Left renal pelvis (tissue), 4 donors: Measurements from ENCODE around the gene RNF6. TPM values are rescaled to one million over a fixed set of nuclear protein-coding genes. Genes with fewer than 3 reads are reported as not detected.
"Not testable (repeated sequence)": the region's sequence is repeated elsewhere in the genome, so short reads cannot be mapped to it uniquely, and the experiment has no call there.

Experiments
- DNase-seq, 4 donors: peaks; one replicate each; pipeline ENCODE4 v3.0.0-alpha.2; 2013; ENCODE audit warnings: low read depth in 4 of 4, low spot score in 3 of 4
- polyA plus RNA-seq, 4 donors: library from polyadenylated mRNA; unstranded; fragments of 120-200 nt; gene quantifications; one replicate each; pipeline ENCODE4 v1.2.1, GENCODE V29; 2013; ENCODE audit not compliant: insufficient read length in 4 of 4

Gene RNF6
- 10 to 100 TPM; 22.7 to 45.7 (median 34.5) TPM for polyA plus RNA-seq

DNA sequence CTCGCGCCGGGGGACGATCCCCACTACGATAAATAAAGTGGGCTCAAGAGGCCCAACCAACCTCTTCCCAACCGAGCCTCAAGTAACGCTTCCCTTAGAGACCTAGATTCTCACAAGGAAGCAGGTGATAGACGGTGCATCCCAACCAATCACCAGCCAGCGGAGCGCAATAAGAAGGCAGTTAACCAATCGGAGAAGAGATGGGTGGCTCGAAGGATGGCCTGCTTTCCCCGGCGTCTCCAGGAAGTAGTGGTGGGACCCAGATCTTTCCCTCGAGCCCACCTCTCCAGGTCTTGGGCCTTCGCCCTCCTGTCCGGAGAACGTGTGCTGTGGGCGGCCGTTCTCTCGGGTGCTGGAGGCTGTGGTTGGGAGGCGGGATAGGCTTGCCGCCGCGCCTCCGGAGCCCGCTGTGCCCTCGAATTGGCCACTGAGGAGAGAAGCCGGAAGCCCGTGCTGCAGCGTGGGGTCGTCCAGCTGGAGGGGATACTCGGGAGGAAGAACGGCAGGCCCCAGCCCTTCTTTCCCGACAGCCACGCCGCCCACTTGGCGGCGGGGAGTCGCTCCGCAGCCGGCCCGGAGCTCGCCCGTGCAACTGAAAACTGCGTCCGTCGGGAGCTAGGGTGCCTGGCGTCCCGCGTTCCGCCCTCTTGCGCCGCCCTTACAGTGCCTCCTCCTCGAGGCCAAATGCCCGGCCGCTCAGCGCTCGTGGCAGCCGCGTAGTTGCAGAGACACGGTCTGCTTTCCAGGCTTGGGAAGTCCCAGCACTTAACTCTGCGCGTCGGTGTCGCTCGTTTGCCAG lies at the start of gene RNF6:
Gene RNF6 (minus strand): TSS at position 594 of the 799 bp plus-strand sequence. CDS start 2,665 bp downstream, outside the sequence.
- peak; percentile 94 to 98 (median 95) for DNase-seq

DNA sequence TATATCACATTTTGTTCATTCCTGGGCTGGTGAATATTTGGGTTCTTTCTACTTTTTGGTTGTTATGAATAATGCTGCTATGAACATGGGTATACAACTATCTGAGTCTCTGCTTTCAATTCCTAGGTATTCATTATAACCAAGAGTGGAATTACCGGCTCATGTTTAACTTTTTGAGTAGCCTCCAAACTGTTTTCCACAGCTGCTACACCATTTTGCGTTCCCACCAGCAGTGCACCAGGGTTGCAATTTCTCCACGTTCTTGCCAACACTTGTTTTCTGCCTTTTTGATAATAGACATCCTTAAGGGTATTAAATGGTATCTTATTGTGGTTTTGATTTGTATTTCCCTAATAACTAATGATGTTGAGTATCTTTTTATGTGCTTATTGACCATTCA lies 48.6 kb upstream of the RNF6 start:
- no peak for DNase-seq

DNA sequence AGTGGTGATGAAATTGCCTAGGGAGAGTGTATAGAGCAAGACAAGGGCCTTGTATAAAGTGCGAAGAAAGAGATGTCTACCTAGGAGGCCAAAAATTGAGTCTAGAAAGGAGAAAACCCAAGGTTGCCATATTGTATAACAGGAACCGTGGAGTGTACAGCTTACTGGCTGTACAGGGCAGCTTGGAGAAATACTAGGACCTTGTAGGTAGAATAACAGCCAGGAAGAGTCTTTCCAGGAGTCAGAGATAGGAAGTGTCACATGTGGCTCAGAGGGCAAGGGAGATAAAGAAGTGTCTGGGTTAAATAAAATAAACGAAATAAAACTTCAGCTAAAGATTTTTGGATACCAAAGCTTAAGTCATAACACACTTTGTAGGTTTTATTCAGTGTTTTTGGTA lies 44.2 kb upstream of the RNF6 start:
- no peak for DNase-seq

DNA sequence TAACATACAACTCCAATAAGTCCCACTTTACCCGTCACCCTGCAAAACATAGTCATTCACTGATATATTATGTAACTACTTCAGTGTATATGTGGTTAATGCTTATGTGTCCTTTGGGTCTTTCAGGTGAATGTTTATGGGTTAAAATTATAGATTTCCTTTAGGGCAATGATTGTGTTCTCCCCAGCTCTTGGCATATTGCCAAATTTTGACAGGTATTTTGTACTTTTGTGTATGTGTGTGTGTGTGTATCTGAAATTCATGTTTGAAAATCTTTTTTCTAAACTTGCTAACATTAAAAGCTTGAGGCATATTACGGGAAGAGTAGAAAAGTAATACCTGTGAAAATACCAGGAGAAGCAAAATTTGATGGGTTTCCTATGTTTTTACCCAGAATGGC lies 40.0 kb upstream of the RNF6 start:
- no peak for DNase-seq

DNA sequence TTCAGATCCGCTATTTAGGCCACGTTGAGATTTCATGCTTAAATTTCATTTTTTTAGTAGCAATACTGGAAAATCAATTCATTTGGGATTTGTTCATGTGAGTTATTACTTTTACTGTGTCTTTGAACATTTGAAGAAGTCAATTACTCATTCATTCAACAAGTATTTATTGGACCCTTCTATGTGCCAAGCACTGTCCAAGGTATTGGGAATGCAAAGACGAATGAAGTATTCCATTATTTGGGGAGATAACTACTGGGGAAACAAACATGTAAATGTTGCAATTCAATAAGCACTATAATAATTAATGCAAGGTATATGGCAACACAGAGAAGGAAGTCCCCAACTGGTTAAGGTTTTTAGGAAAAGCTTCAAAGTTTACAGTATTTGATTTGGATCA lies 37.5 kb upstream of the RNF6 start:
- no peak for DNase-seq

DNA sequence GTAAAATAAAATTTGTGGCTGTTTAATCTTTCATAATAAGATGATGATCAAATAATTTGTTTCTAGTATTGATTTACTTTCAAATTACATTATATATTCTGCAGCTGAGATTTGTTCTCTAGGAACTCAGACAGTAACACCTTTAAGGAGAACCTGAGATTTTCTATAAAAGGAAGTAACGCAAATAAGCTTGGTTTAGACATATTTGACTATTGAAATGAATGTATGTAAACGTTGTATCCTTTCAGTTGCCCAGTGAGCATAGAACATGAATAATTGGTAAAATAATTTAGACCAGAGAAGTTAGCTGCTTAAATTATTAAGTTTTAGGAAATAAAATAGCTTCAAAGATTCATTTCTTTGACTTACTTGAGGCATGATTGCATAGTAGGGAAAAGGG lies 34.9 kb upstream of the RNF6 start:
- DNase-seq = no peak

DNA sequence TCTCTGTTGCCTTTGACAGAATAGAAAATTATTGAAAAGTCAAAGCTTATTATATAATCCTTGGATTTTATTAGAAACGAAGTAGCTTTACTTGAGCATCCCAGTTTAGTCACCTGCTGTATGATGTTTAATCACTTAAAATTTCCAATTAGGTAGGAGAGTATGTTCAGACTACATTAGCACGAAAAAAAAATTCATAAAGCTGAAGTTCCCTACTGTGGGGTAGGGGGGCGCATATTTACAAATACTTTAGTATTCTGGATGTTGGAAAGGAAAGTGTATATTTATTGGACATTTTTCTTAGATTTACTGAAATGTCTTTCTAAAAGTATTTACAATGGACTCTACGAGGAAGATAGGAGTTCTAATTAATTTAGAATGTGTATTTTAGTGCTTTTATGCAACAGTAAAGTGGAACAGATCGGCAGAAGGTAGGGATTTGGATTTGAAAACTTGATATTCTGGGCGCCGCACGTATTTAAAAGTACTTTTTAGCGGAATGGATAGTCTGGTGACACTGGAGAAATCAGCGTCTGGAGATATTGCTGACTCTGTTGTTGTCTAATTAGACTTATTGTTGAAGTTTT lies 33.7 kb upstream of the RNF6 start:
- DNase-seq = no peak

DNA sequence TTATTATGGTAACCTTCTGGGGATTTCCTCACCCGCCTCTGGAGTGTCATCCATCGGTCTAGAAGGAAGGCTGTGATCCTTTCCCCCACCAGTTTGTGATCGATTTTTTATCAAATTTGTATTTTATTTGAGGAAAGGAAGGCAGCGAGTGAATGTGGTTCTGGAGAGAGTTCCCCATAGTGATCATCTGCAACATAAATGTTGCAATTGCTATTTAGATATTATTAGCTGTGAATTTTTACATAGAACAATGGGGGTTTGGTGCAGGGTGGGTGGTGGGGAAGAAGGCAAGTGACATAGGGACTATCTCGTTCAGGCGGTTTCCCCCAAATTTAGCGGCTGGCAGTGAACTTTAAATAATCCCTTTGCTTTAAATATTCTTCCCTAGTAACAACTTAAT lies 33.0 kb upstream of the RNF6 start:
- DNase-seq = no peak

DNA sequence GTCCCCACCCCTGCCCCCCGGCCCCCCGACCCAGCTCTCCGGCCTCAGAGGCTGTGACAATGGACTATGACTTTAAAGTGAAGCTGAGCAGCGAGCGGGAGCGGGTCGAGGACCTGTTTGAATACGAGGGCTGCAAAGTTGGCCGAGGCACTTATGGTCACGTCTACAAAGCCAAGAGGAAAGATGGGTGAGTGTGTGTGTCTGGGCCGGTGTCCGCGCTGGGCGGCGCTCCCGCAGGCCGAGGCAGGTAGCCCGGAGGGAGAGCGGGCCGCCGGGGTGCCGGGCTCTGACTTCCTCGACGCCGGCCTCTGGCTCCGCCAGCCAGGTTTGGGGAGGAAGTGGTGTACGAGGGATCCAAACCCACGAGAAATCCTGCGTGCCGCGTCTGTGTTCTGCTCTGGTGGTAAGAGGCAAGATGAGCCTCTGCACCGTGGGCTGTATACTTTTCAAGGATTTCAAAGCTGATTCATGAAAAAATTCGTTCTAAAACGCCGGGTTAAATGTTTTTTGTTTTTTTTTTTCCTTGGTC lies 32.5 kb upstream of the RNF6 start:
- no peak for DNase-seq

DNA sequence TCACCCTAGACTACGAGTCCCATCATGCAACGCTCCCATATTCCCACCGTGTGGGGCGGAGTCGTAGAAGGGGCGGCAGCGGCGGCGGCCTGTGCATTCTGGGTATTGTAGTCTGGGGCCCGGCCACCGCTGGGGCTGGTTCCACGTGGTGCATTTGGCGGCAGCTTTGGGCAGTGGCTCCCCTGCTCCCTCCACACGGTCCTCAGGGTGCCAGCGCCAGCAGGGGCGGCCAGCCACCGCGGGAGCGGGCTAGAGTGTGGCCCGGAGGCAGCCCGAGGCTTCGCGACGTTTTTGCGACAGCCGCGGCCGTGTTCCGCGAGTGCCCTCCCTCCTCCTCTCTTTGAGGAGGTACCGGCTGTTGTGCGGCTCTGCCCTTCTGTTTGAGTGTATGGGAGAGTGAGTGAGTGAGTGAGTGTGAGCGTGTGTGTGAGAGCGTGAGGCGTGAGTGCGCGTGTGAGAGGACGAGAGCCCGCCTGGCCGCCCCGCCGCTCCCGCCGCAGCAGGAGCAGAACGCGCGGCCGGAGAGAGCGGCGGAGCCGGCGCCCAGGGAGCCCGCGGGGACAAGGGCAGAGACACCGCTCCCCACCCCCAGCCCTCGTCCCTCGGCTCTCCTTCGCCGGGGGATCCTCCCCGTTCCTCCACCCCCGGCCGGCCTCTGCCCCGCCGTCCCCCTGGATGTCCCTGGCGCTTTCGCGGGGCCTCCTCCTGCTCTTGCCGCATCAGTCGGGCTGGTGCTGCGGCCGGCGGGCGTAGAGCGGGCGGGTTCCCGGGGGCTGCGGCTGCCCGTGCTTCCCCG lies 31.9 kb upstream of the RNF6 start, which contains the start of gene CDK8:
Gene CDK8 (plus strand): TSS at position 343 of the 796 bp plus-strand sequence. CDS start 513 bp downstream, outside the sequence.
- DNase-seq = peak; percentile 85 to 91 (median 89)

DNA sequence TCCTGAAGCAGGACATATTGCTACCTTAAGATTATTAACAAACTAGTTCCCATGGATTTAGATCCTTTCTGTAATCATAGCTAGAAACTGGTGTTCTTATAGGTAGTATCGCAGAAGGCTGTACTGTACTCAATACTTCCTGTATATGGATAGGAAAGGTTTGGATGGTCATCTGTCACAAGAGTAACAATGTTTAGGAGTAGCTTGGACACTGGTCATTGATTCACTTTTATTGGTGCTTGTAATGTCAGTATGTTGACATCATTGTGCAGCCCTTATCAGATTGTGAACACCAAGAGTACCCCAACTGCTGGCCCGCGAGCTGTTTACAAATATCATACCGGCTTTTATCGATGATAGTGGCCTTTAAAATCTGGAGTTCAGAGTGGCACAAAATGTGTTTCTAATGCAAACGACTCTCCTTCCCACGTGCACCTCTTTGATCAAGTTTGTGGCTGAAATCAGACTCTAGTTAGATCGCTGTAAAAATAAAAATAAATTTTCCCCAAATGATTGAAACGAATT lies 31.2 kb upstream of the RNF6 start:
- no peak for DNase-seq

DNA sequence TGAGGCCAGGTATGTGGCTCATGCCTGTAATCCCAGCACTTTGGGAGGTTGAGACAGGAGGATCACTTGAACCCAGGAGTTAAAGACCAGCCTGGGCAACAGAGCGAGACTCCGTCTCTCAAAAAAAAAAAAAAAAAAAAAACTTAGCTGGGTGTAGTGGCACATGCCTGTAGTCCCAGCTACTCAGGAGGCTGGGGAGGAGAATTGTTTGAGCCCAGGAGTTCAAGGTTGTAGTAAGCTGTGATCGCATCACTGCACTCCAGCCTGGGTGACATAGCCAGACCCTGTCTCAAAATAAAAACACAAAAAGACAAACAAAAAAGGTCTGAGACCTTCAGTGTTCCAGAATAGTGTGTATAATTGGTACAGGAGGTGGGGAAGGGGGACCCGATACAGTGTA lies 29.9 kb upstream of the RNF6 start:
- not testable (repeated sequence) for DNase-seq

DNA sequence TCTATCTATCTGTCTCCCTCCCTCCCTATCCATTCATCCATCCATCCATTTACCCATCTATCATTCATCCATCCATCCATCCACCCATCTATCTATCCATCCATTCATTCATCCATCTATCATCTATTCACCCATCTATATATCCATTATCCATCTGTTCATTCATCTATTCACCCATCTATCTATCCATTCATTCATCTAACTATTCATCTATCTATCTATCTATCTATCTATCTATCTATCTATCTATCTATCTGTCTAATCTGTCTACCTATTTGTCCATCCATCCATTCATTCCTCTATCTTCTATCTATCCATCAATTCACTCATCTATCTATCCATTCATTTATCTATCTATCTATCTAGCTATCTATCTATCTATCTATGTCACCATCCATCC lies 27.4 kb upstream of the RNF6 start:
- no peak for DNase-seq

DNA sequence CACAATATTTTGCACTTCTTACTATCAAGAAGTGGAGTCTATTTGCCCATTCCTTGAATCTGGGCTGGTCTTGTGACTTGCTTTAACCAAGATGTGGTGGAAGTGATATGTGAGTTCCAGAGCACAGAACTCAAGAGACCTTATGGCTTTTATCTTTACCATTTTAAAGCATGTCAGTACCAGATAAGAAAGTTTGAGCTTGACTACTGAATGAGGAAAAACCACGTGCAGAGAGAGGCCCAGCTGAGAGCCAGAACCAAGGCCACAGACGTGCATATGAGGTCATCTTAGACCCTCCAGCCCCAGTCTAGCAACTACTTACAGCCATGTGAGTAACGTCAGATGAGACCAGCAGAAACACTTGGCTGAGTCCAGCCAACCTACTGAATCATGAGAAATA lies 25.5 kb upstream of the RNF6 start:
- DNase-seq = no peak

DNA sequence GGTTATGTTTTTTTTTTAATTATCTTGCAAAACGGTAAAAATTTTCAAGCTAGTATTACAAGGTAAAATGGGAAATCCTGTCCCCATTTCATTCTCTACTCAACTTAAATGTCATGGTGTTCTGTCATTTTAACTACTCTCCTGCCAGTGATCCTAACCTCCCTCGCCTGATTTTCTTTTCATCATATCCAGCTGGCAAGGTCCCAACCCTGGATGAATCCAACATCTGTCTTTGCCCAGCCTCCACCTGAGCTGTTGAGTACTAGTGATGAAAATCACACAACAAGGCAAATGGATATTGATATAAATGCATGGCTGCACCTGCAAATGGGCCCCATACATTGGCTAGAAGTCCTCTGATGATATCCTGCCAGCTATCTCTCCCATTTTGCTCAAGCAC lies 24.9 kb upstream of the RNF6 start:
- DNase-seq = no peak

DNA sequence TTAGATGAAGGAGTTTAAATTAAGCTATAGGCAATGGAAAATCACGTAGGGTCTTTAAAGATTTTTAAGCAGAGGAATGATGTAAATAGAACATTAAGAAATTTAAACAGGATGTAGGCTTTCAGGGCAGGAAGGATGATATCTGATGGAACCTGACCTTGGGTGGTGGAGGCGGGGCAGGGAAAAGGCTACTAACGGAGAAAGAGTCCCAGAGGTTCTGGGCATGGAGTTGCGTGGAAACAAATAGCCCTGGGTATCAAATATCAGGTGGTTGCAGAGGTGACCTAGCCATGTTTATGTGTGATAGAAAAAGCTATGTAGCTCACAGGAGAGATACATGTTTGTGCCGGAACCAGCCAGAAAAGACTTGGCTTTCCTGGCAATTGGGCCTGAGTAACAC lies 24.0 kb upstream of the RNF6 start:
- no peak for DNase-seq

DNA sequence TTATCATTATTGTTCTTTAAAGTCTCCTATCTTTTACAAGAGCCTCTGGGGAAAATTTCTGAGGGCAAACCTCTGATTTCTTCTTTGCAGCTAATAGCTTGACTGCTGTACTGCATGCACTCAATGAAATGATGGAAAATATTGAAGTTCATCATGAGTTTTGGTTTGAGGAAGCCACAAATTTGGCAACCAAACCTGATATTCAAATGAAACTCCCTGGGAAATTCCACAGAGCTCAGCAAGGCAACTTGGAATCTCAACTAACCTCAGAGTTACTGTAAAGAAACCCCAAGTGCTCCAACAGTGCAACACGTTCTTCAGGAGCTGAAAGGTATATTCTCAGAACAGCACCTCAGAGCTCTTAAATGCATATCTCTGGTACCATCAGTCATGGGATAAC lies 14.2 kb upstream of the RNF6 start:
- DNase-seq = no peak

DNA sequence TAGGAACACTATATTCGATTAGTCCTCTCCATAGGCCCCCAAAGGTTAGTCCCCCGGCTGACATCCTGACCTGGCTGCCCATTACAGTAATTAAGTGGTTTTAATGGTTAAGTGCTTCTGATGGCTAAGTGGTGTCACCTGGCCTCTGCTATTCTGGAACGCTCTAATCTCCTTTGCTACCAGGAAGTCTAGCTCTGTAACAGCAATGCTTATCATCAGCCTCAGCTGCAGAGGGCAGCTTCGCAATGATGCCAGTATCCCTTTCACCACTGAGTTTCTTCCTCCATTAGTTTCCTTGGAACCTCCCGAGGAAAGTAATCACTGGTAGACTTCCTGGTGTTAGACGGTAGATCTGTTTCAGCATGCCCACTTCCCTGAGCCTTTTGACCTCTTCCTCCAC lies 8.6 kb upstream of the RNF6 start:
- DNase-seq = no peak

DNA sequence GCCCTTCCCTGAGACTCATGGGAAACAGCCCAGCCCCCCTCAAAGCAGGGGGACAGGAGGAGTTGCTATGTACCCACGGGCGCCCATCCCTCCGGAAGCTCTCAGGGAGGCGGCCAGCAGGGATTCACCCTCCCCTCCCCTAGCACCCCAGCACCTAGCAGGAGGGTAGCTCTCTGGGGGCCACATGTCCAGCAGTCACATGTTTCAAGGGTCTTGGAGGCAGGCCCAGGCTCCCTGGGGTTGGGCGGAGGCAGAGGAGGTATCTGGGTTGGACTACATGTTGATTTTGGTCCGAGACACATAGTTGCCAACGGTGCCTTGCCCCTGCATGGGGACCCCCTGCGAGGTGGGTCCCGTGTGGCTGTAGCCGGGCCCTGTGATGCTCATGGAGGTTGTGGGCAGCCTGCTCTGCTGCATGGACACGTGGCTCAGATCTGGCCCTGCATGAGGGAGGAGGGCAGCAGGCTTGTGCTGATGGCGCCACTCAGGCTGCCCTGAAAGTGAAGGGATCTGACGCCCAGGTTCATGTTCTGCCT lies 7.0 kb upstream of the RNF6 start:
- DNase-seq = no peak

DNA sequence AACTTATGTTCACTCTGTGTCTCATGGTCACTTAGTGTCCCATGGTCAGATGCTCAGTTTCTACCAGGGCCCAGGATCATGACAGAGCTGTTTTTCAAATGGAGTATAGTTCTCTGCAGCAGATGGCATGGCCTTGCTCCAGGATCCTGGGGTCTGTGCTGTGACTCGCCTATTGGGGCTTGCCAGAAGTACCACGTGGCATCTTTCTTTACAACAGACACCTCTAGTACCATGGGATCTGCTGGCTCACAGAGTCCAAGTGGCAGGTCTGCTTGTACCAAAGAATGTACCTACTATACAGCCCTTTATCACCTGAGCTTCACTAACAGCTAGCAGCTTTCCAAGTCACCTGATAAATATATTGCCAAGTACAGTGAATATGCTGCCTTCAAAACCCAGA lies 6.0 kb upstream of the RNF6 start:
- DNase-seq = no peak
